SKM-1 (cell line): ENCODE measurements around the gene PLAU.

Source experiments
- DNase-seq: peaks from one replicate; lab custom pipeline; 2025; ENCODE audit not compliant: unreplicated experiment; lab: John Stamatoyannopoulos, UW

PLAU gene

GRCh38 chr10:73910764-73911552, at the start of gene PLAU:
Gene PLAU (plus strand): TSS chr10:73911132. CDS start chr10:73911556, 424 bp downstream.
- peak; percentile 63 for DNase-seq

DNA sequence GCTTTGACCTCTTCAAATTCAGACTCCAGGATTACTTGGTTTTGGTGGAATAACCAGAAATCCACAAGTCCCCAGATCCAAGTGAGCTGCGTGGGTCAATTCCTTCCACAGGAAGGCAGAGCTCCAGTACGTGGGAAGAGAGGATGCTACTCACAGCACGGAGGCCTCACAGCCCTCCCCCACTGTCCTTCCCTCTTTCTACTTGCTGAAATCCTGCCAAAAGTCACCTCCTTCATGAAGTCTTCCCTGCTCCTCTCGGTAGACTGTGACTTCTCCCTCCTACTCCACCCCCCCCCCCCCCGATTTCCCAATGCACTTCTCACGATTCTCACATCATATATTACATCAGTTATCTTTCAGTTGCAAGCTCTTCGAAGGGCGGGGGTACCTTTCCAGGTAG, 48.9 kb upstream of the PLAU start:
- peak; percentile 35 for DNase-seq

DNA sequence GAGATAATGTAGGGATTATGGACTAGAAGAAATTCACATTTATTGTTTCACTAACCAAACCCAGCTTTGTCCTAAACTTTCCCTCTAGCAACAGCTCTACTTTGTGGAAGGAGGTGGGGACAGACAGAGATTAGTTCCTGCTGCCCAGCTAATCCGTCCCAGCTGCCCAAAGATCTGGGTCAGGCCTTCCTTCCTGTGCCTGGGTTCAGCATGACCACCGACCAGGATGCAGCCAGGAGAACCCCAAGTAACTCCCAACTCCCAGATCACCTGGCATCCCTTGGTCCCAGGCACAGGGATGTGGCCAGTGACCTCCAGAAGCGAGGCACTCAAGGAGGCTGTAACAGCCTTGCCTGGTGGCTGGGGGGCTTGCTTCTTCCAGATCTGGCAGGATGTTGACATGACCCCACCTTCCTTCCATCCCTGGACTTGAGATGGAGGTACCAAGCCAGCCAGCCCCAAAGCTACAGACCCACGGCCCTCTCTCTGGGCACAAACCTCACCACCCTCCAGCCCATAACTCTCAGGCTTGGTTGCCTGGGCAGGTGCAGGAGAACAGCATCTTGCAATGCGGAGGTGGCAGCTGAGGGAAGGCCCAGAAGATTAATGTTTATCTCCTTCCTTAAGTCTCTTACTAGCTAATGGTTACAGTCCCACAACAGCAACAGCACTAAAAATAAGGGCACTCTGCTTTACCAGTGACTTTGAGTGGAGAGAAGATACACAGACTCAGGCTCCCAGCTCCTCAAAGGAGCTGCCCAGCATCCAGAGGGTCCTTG, 47.7 kb upstream of the PLAU start:
- DNase-seq = no peak

DNA sequence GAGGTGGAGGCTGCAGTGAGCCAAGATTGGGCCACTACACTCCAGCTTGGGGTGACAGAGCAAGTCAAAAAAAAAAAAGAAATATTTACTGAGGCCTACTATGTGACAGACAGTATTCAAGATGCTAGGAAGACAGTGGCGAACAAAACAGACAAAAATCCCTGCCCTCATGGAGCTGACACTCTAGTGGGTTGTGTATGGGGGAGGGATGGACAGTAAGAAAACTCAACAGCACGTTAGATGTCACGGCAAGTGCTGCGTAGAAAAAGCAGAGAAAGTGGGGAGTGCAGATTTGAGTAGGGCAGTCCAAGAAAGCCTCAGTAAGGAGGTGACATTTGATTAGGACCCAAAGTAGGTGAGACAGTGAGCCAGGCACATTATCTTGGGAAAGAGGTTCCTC, 46.7 kb upstream of the PLAU start:
- DNase-seq = no peak

DNA sequence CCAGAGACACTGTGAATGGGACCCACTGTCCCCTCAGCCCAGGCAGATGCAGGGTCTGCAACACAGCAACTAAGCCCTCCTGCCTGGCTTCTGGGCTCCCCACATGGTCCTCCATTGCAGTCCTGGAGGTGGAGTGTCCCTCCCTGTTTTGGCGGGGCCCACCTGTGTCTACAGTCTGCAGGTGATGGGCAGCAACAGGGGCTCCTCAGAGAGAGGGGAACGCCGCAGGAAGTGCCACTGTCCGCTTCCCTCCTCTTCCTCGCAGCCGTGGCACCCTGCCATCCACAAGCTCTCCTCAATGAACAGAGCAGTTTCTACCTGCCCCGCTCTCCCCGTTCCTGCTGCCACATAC, 45.8 kb upstream of the PLAU start:
- no peak for DNase-seq

DNA sequence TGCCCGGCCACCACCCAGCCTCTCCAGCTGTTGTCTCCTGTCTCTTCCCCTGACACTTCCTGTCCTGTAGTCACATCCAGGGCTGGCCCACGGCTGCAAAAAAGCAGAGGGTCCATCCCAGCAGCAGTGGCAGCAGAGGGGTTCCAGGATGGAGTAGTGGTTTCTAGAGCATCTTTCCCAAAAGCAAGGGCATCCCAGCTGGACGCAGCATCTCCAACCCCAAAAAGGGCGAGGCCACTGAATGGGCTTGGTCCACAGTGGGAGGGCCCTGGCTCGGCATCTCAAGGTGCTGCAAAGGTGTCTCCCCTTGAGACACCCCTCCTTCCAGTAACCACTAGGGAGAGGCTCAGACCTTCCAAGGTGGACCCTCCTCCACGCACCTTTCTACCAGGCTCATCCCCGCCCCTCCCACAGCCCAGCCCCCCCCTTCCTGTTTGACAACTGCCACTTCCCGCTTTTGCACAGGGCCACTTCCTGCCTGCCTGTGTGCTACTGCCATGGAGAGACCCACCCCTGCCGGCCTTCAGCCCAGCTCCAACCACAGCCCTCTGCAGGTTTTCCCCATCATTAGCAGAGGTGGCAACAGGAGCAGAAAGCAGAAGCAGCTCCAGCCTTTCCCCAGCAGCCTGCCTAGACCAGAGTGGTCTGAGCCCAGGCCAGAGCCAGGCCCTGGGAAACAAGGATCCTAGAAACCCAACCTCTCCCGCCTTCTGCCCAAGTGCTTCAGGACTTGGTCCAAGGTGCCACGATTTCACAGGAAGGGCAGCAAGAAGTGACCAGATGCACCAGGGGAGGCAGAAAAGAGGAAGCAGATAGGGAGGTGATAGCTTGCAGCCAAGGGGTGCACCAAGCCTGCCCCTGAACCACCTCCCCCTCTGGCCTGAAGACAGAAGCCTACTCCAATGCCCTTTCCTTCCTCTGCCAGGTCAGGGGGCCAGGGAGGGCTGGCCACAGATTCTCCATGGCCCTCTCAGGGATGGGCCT, 45.2 kb upstream of the PLAU start:
- DNase-seq = peak; percentile 94

- DNase-seq = no peak
These were observed 44.3 kb upstream of the PLAU start for GRCh38 chr10:73866621-73867020.

DNA sequence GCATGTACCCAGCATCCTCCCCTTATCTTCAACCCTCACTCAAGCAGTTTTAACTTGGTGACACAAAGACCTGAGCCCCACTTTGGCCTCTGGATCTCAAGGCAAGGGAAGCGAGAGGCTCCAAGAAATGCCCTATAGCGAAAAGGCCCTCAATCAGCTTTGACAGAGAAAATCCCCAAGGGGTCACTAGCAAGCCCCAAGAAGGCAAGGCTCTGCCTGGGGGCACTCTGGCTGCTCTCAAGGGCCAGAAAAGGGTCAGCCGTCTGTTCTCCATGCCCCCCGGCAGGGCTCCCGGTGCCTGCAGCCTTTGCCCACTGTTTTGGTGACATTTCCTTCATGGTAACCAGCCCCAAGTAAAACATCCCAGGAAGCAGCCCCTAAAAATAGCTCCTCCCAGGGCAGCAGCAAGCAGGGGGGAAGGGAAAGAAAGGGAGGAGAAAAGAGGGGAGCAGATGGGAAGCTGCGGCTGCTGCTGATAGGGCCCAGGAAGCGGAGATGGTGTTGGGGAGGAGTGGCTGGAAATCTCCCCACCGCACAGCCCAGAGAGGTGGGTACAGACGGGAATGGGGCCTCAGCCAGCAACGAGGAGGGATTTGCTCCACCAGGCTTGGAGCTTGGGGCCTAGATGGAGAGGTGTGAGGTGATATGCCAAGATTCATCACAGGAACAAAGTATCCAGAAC, 43.7 kb upstream of the PLAU start:
- DNase-seq = no peak

DNA sequence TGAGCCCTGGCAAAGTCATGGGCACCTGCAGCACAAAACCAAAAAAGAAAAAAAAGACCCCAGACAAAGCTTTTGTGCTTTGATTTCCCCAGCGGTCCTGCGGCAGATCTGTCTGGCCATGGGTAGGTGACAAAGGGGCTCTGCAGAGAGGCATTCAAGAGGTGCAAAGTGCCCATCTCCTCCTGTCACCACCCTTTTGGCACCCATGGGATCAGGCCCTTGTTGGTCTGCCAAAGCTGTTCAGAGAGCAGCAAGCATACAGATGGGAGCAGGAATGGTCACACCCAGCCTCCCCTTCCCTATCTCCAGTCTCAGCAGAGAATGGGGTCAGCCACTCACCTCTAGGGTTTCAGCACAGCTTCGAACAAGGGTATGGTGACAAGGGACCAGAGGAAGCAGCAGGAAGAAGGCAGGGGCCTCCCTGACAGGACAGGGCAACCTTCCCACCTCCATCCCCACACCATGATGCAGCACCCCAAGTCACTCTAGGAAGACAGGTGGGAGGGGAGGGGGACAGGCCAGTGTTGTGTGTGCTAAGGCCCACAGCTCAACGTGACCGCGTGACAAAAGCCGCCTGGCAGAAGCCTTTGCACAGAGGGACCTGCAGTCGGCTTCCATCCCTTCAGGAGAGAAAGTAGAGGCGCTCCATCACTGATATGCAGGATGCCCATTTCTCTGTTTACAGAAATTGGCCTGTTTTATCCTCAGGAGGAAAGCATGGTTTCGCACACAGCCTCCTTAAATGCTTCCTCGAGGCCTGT, 42.9 kb upstream of the PLAU start:
- no peak for DNase-seq

- no peak for DNase-seq
These were observed 42.2 kb upstream of the PLAU start for GRCh38 chr10:73868655-73869195.

DNA sequence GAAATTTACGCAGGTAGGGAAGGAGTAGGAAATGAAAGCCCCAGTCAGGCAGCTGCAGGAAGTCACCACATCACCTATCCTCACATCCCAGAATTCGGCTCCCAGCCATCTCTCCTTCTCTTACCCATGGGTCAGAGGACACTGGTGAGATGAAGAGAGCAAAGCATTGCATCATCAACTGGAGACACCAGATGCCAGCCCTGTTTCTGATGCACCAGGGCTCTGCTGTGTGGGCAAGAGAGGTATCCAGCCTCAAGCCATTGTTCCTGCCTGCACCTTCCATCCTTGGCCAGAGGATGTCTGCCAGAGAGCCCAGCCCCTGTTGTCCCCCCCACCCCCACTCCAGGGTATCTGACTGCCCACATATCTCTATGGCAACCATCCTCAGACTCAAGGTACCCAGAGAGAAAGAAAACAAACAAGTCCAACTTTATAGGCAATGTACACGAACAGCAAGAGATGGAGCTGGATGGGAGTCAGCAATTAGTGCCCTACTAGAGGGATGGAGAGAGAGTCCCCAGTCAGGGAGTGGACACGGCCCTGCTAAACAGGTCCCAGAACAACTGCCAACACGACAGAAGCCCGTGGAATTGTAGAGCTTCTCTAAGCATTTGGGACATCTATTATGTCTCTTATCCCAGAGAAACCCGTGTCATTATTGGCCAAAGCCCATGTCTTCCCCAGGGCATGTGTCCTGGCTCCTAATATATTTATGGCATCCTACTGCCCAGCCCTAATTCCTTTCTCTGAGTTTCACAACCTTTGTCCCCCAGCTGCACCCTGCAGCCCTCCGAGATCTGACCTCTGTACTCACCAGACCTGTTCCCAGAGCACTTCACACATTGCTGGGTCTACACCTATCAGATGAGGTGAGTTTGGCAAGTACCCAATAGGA, 39.4 kb upstream of the PLAU start:
- DNase-seq = no peak

GRCh38 chr10:73872190-73872710, 38.7 kb upstream of the PLAU start:
- DNase-seq = no peak

GRCh38 chr10:73873142-73873837, 37.6 kb upstream of the PLAU start:
- DNase-seq = no peak

- DNase-seq = no peak
These were observed 37.1 kb upstream of the PLAU start for GRCh38 chr10:73873838-73874215.

GRCh38 chr10:73874267-73875138, 36.4 kb upstream of the PLAU start, which contains the start of gene CAMK2G:
Gene CAMK2G (minus strand): TSS chr10:73874555. CDS start chr10:73874461, 94 bp downstream.
- DNase-seq = peak; percentile 77

GRCh38 chr10:73875139-73875475, 35.8 kb upstream of the PLAU start:
- DNase-seq = no peak

GRCh38 chr10:73876157-73876556, 34.8 kb upstream of the PLAU start:
- no peak for DNase-seq
